K562 (cell line): Measurements from ENCODE around the gene UBE2B. TPM values are rescaled to one million over a fixed set of nuclear protein-coding genes. Genes with fewer than 3 reads are reported as not detected.
A peak's percentile ranks its signal among the peaks of the same experiment; 100 is the strongest.

Experiments
- ATAC-seq: fragments of 200-7000 bp; cut with Tn5 transposase; 3 replicates; pipeline ENCODE4 v1.9.1; 2020; ENCODE audit warnings: moderate library complexity
- BruUV-seq: library from RNA; stranded (reverse); fragments of 400-500 nt; replicated peaks from 2 replicates; lab custom pipeline; 2021; lab: Mats Ljungman, UMichigan
- CTCF ChIA-PET: fragments of 300-600 bp; formaldehyde crosslinking; extraction: SDS; loops from one replicate; lab custom pipeline; 2021; ENCODE audit warnings: low intra/inter-chr PET ratio; lab: Yijun Ruan, JAX
- POLR2A ChIA-PET: fragments of 300-600, 350-650 bp; sonication (Branson Sonifier 250); formaldehyde crosslinking; extraction: SDS; loops from one replicate; lab custom pipeline; 2021; ENCODE audit warnings: antibody characterized with exemption, inconsistent platforms; lab: Yijun Ruan, JAX
- DNase-seq, 4 experiments: peaks; one replicate each; pipeline versions ENCODE4 v3.0.0 to v3.0.0-alpha.2; 2011 to 2018; ENCODE audit warnings: low spot score in 3 of 4, mixed read lengths in 3 of 4; ENCODE audit errors: extremely low read depth in 1 of 4
- FAIRE-seq: peaks from 2 replicates; lab custom pipeline; 2011; peaks lifted over from hg19 to GRCh38; lab: Jason Lieb, UNC
- H2AFZ ChIP-seq: 2 replicates; pipeline ENCODE4 v1.6.0; 2011; ENCODE audit warnings: low read depth, low read length, control low read depth, inconsistent platforms
- H3K27ac ChIP-seq: fragments of 200-600 bp; 3 replicates; pipeline ENCODE4 v1.8.0; 2011; ENCODE audit warnings: low read depth, mild to moderate bottlenecking, control low read depth, inconsistent platforms, low read length, moderate library complexity, mixed read lengths; ENCODE audit errors: extremely low read depth
- H3K27me3 ChIP-seq, 2 experiments: fragments of 300-600 bp in 1 of 2; 2 replicates in 1 of 2; 3 replicates in 1 of 2; pipeline versions ENCODE4 v1.6.0 to v1.8.0; 2011; ENCODE audit warnings: inconsistent platforms in 2 of 2, low read length in 2 of 2, mild to moderate bottlenecking in 1 of 2, mixed read lengths in 1 of 2, moderate library complexity in 1 of 2; ENCODE audit not compliant: control insufficient read depth in 2 of 2, insufficient read depth in 2 of 2
- H3K36me3 ChIP-seq: fragments of 300-600 bp; 3 replicates; pipeline ENCODE4 v1.8.0; 2011; ENCODE audit warnings: mild to moderate bottlenecking, low read length, inconsistent platforms; ENCODE audit not compliant: control insufficient read depth, insufficient read depth
- H3K4me1 ChIP-seq, 2 experiments: fragments of 200-600 bp in 1 of 2; replicated peaks in 1 of 2; 2 replicates in 1 of 2; 3 replicates in 1 of 2; pipeline versions ENCODE4 v1.5.1 to v1.8.0; 2011; ENCODE audit warnings: inconsistent platforms in 2 of 2, low read length in 2 of 2, mild to moderate bottlenecking in 1 of 2, mixed read lengths in 1 of 2, moderate library complexity in 1 of 2; ENCODE audit not compliant: control insufficient read depth in 2 of 2, insufficient read depth in 2 of 2
- H3K4me2 ChIP-seq: 2 replicates; pipeline ENCODE4 v1.6.1; 2011; ENCODE audit warnings: low read length, control low read depth, inconsistent platforms, mixed read lengths; ENCODE audit not compliant: insufficient read depth
- H3K4me3 ChIP-seq: fragments of 200-600 bp; sonication (generic), shearing (Covaris generic); 2 replicates; pipeline ENCODE4 v1.5.1; 2016; ENCODE audit warnings: control low read depth, inconsistent platforms
- H3K79me2 ChIP-seq: fragments of 200-600 bp; 3 replicates; pipeline ENCODE4 v1.8.0; 2011; ENCODE audit warnings: low read length, inconsistent platforms; ENCODE audit not compliant: control insufficient read depth, insufficient read depth
- H3K9ac ChIP-seq, 2 experiments: 2 replicates each; pipeline versions ENCODE4 v1.6.0 to v1.6.1; 2011; ENCODE audit warnings: low read depth in 2 of 2, low read length in 2 of 2, control low read depth in 1 of 2, inconsistent platforms in 1 of 2, mild to moderate bottlenecking in 1 of 2, mixed read lengths in 1 of 2; ENCODE audit not compliant: insufficient read depth in 1 of 2
- H3K9me1 ChIP-seq: one replicate; pipeline ENCODE4 v1.6.0; 2011; ENCODE audit warnings: inconsistent platforms, mild to moderate bottlenecking, low read length, moderate library complexity; ENCODE audit not compliant: control insufficient read depth, insufficient read depth
- H3K9me3 ChIP-seq: replicated peaks from 2 replicates; pipeline ENCODE4 v1.5.1; 2011; ENCODE audit warnings: low read depth, low read length, inconsistent platforms; ENCODE audit not compliant: control insufficient read depth, insufficient read depth
- H4K20me1 ChIP-seq: replicated peaks from 2 replicates; pipeline ENCODE4 v1.6.1; 2011; ENCODE audit warnings: low read length, inconsistent platforms, mixed read lengths; ENCODE audit not compliant: control insufficient read depth, insufficient read depth
- CBFA2T3 ChIP-seq: fragments of 450-650 bp; IDR thresholded peaks from 2 replicates; pipeline ENCODE4 v1.6.1; 2017
- CBX8 ChIP-seq: fragments of 200-600 bp; sonication (generic); IDR thresholded peaks from 2 replicates; pipeline ENCODE4 v1.6.1; 2012; ENCODE audit warnings: borderline replicate concordance, mixed run types, low read depth, mild to moderate bottlenecking, moderate library complexity, mixed read lengths, low read length, control low read depth, inconsistent platforms; ENCODE audit not compliant: poor library complexity, severe bottlenecking; ENCODE audit errors: extremely low read depth
- COPS2 ChIP-seq: fragments of 450-650 bp; conservative IDR thresholded peaks from 2 replicates; pipeline ENCODE4 v1.6.1; 2016; ENCODE audit warnings: mild to moderate bottlenecking, moderate library complexity
- GABPB2 ChIP-seq: fragments of 250-450 bp; sonication (Bioruptor Pico); conservative IDR thresholded peaks from 2 replicates; pipeline ENCODE4 v1.5.1; 2021; ENCODE audit warnings: mild to moderate bottlenecking
- GATA2 ChIP-seq: sonication (generic); formaldehyde crosslinking; IDR thresholded peaks from 2 replicates; pipeline ENCODE4 v1.4.0; 2020; ENCODE audit warnings: mild to moderate bottlenecking, missing genetic modification reagents
- GATAD2B ChIP-seq: fragments of 450-650 bp; IDR thresholded peaks from 2 replicates; pipeline ENCODE4 v1.6.1; 2017; ENCODE audit warnings: mild to moderate bottlenecking, borderline replicate concordance
- HEY1 ChIP-seq: fragments of 250-450 bp; sonication (Bioruptor Pico); IDR thresholded peaks from 2 replicates; pipeline ENCODE4 v1.5.0; 2020; ENCODE audit warnings: mild to moderate bottlenecking, moderate library complexity, borderline replicate concordance
- NFIX ChIP-seq: fragments of 250-450 bp; sonication (Bioruptor Pico); IDR thresholded peaks from 2 replicates; pipeline ENCODE4 v1.4.0; 2020; ENCODE audit warnings: low read depth, mild to moderate bottlenecking, moderate library complexity
- POLR2H ChIP-seq: IDR thresholded peaks from 2 replicates; pipeline ENCODE4 v1.6.1; 2016; ENCODE audit warnings: missing genetic modification characterization, low read depth, mild to moderate bottlenecking, control low read depth, missing compliant biosample characterization, moderate library complexity
- SNIP1 ChIP-seq: fragments of 450-650 bp; IDR thresholded peaks from 2 replicates; pipeline ENCODE4 v1.7.1; 2017; ENCODE audit warnings: low read depth, mild to moderate bottlenecking
- STAT6 ChIP-seq: sonication (generic); formaldehyde crosslinking; IDR thresholded peaks from 2 replicates; pipeline ENCODE4 v1.8.1; 2023; ENCODE audit warnings: mild to moderate bottlenecking, missing genetic modification reagents
- TCF3 ChIP-seq: sonication (generic); formaldehyde crosslinking; IDR thresholded peaks from 2 replicates; pipeline ENCODE4 v1.4.0; 2020; ENCODE audit warnings: mild to moderate bottlenecking, missing genetic modification reagents
- TEAD4 ChIP-seq, 2 experiments: sonication (generic) in 1 of 2; formaldehyde crosslinking in 1 of 2; IDR thresholded peaks; 2 replicates each; pipeline versions ENCODE4 v1.6.1 to v1.8.0; 2012 to 2022; ENCODE audit warnings: borderline replicate concordance in 1 of 2, inconsistent platforms in 1 of 2, low read length in 1 of 2, mild to moderate bottlenecking in 1 of 2, missing genetic modification reagents in 1 of 2
- TFAP4 ChIP-seq: sonication (generic); formaldehyde crosslinking; IDR thresholded peaks from 2 replicates; pipeline ENCODE4 v1.8.0; 2022; ENCODE audit warnings: missing genetic modification reagents, mild to moderate bottlenecking, moderate library complexity, borderline replicate concordance
- THRAP3 ChIP-seq: fragments of 450-650 bp; IDR thresholded peaks from 2 replicates; pipeline ENCODE4 v1.6.1; 2016; ENCODE audit warnings: mild to moderate bottlenecking, inconsistent platforms, borderline replicate concordance
- WGBS: fragments of 100-300 bp; shearing (Covaris generic); methylation state at CpG from one replicate; pipeline ENCODE4 v1.1.6; 2016; ENCODE audit warnings: low coverage, mixed read lengths; ENCODE audit not compliant: insufficient coverage; ENCODE audit errors: missing lambda C conversion rate; 5-methylcytosine and 5-hydroxymethylcytosine counted together
- in situ Hi-C: fragments of 300-500 bp; cut with MboI; formaldehyde crosslinking; loops from 4 replicates; pipeline ENCODE4 v1.15.0; 2018; ENCODE audit warnings: inconsistent platforms, mixed read lengths
- intact Hi-C: fragments of 100-400 bp; cut with micrococcal nuclease; formaldehyde crosslinking; loops from 2 replicates; pipeline ENCODE4 v1.14.2; 2022
- polyA plus RNA-seq, 8 experiments: library from polyadenylated mRNA; depleted of rRNA in 4 of 8; stranded (reverse) in 5 of 8; unstranded in 3 of 8; fragments of >200 nt; fragmentation: Nextera tagmentation in 2 of 8; fragmentation: Illumina TruSeq in 1 of 8; extraction: Ambion mirVana in 2 of 8; extraction: Trizol in 1 of 8; gene quantifications; 2 replicates each; pipeline versions ENCODE4 v1.2.1 to v1.2.3, GENCODE V29; 2011 to 2014; ENCODE audit warnings: inconsistent platforms in 1 of 8, missing spikeins in 1 of 8
- total RNA-seq, 7 experiments: library from RNA; depleted of rRNA in 6 of 7; stranded (reverse); fragments of >200 nt in 6 of 7; fragmentation: Illumina TruSeq in 2 of 7; extraction: Trizol in 2 of 7; gene quantifications; 2 replicates each; pipeline versions ENCODE4 v1.2.1 to v1.2.3, GENCODE V29; 2011 to 2021; ENCODE audit warnings: low replicate concordance in 1 of 7

Gene UBE2B
- total and polyA plus RNA-seq, 9 of the 15 experiments (the other 6 are each of a cell fraction or from before 2014, with no cell fraction given) = 13.1 to 198 (median 75.5) TPM

- TF ChIP-seq GATAD2B (no peak), TCF3 (CRISPR knock-in tag) (peak; percentile 51; the same call in 1 of the 2 replicates), CBFA2T3 (peak; percentile 89), SNIP1 (no peak), CBX8 (no peak), POLR2H (tag) (no peak), TFAP4 (CRISPR knock-in tag) (peak; percentile 75; the same call in 1 of the 2 replicates), TEAD4 (IDR thresholded peaks at IDR 0.05; ENCODE audit: low read length) (peak; percentile 14; the same call in 1 of the 2 replicates), TEAD4 (CRISPR knock-in tag; IDR thresholded peaks at IDR 0.05; ENCODE audit: borderline replicate concordance) (no peak), COPS2 (no peak)
These were observed 55.0 kb downstream of the UBE2B start (continued) for GRCh38 chr5:134426361-134426760.

GRCh38 chr5:134427540-134428041 is 56.2 kb downstream of the UBE2B start:
- no peak overlapping the region for H3K9ac ChIP-seq
- intact Hi-C loops = no loop called here
- in situ Hi-C loops = no loop called here
- no peaks in the 10 kb centered on the region for H4K20me1 ChIP-seq
- H3K4me3 ChIP-seq = no peak overlapping the region
- BruUV-seq = no TSS peak
- WGBS = 40% methylated on average over 9 of the region's 9 CpGs
- POLR2A ChIA-PET = interaction anchor here (1.1 to 1.9 kb wide), 4 partner anchors 13 to 48 kb away, joined by 3 to 6 read pairs (median 6); partner anchors contain the start of gene CDKN2AIPNL
- no peaks in the 10 kb centered on the region for H3K9me1 ChIP-seq
- FAIRE-seq = no peak
- H2AFZ ChIP-seq = no peak overlapping the region
- no peaks in the 10 kb centered on the region for H3K79me2 ChIP-seq
- no peak for DNase-seq
- H3K27ac ChIP-seq = no peak overlapping the region
- H3K9me3 ChIP-seq = no peaks in the 10 kb centered on the region
- ATAC-seq = no peak
- no peaks in the 10 kb centered on the region for H3K36me3 ChIP-seq
- no peaks in the 10 kb centered on the region for H3K4me1 ChIP-seq
- no peak overlapping the region for H3K4me2 ChIP-seq
- CTCF ChIA-PET = no interaction called here
- H3K27me3 ChIP-seq = no peaks in the 10 kb centered on the region
- TF ChIP-seq THRAP3 = no peak
- TF ChIP-seq NFIX (CRISPR knock-in tag) = no peak
- no peak for TF ChIP-seq STAT6 (CRISPR knock-in tag)
- no peak for TF ChIP-seq GABPB2
- TF ChIP-seq HEY1 (CRISPR knock-in tag) = no peak
- TF ChIP-seq GATA2 (CRISPR knock-in tag) = no peak
